OCI-M1 (cell line): ENCODE measurements around the gene CATSPER3.
A peak's percentile ranks its signal among the peaks of the same experiment; 100 is the strongest.

Experiments used
- DNase-seq: peaks from one replicate; lab custom pipeline; 2025; lab: John Stamatoyannopoulos, UW

CATSPER3 gene

GRCh38 chr5:135029477-135030122, 61.9 kb downstream of the CATSPER3 start:
- DNase-seq = no peak

- no peak for DNase-seq
Measured at GRCh38 chr5:135030123-135030955, 62.6 kb downstream of the CATSPER3 start.

GRCh38 chr5:135030956-135031812, 63.5 kb downstream of the CATSPER3 start:
- no peak for DNase-seq

GRCh38 chr5:135031813-135032694, 64.3 kb downstream of the CATSPER3 start:
- peak; percentile 44 for DNase-seq

GRCh38 chr5:135032695-135032998, 64.9 kb downstream of the CATSPER3 start:
- peak; percentile 44 for DNase-seq

GRCh38 chr5:135032999-135033861, 65.5 kb downstream of the CATSPER3 start:
- DNase-seq = peak; percentile 61

GRCh38 chr5:135033901-135034235, 66.2 kb downstream of the CATSPER3 start, which contains the start of gene PITX1:
Gene PITX1, minus strand, starts transcription at chr5:135034228. Its CDS starts 347 bp downstream, at chr5:135033881.
- no peak for DNase-seq

- DNase-seq = peak; percentile 82
Measured at GRCh38 chr5:135034236-135034962, 66.7 kb downstream of the CATSPER3 start.

- no peak for DNase-seq
Measured at GRCh38 chr5:135034963-135035677, 67.4 kb downstream of the CATSPER3 start.

- no peak for DNase-seq
Measured at GRCh38 chr5:135035678-135036030, 67.9 kb downstream of the CATSPER3 start.

- DNase-seq = no peak
Measured at GRCh38 chr5:135036405-135036804, 68.7 kb downstream of the CATSPER3 start.

- no peak for DNase-seq
Measured at GRCh38 chr5:135037519-135038204, 70.0 kb downstream of the CATSPER3 start.

- DNase-seq = no peak
Measured at GRCh38 chr5:135038205-135038812, 70.6 kb downstream of the CATSPER3 start.

- DNase-seq = no peak
Measured at GRCh38 chr5:135038813-135039270, 71.1 kb downstream of the CATSPER3 start.

- no peak for DNase-seq
Measured at GRCh38 chr5:135039271-135040033, 71.7 kb downstream of the CATSPER3 start.

- no peak for DNase-seq
Measured at GRCh38 chr5:135040034-135040332, 72.3 kb downstream of the CATSPER3 start.

GRCh38 chr5:135040333-135041144, 72.8 kb downstream of the CATSPER3 start:
- DNase-seq = no peak
